Astrocyte (in vitro differentiated cells and primary cell): ENCODE measurements around the gene RBAK. TPM values are rescaled to one million over a fixed set of nuclear protein-coding genes. Genes with fewer than 3 reads are reported as not detected.

Experiments used
- DNase-seq: peaks from one replicate; pipeline ENCODE4 v3.0.0-alpha.2; 2010; ENCODE audit warnings: low read depth
- FAIRE-seq: peaks from 2 replicates; lab custom pipeline; 2011; peaks lifted over from hg19 to GRCh38; lab: Jason Lieb, UNC
- H2AFZ ChIP-seq: 2 replicates; pipeline ENCODE4 v1.6.0; 2012; ENCODE audit warnings: low read depth, low read length, inconsistent platforms
- H3K27ac ChIP-seq: 2 replicates; pipeline ENCODE4 v1.5.1; 2011; ENCODE audit warnings: low read depth, low read length, inconsistent platforms
- H3K27me3 ChIP-seq: 2 replicates; pipeline ENCODE4 v1.6.0; 2011; ENCODE audit warnings: low read length, inconsistent platforms; ENCODE audit not compliant: insufficient read depth
- H3K36me3 ChIP-seq: 2 replicates; pipeline ENCODE4 v1.5.1; 2011; ENCODE audit warnings: low read length, inconsistent platforms; ENCODE audit not compliant: insufficient read depth
- H3K4me1 ChIP-seq: 2 replicates; pipeline ENCODE4 v1.5.1; 2011; ENCODE audit warnings: low read length, inconsistent platforms; ENCODE audit not compliant: insufficient read depth
- H3K4me2 ChIP-seq: 2 replicates; pipeline ENCODE4 v1.6.0; 2012; ENCODE audit warnings: low read length, inconsistent platforms
- H3K4me3 ChIP-seq: 2 replicates; pipeline ENCODE4 v1.5.1; 2011; ENCODE audit warnings: low read depth, mild to moderate bottlenecking, low read length, inconsistent platforms; ENCODE audit not compliant: insufficient read depth
- H3K79me2 ChIP-seq: 2 replicates; pipeline ENCODE4 v1.6.0; 2012; ENCODE audit warnings: mild to moderate bottlenecking, low read length, inconsistent platforms; ENCODE audit not compliant: insufficient read depth
- H3K9ac ChIP-seq: 2 replicates; pipeline ENCODE4 v1.6.0; 2012; ENCODE audit warnings: mild to moderate bottlenecking, low read length, inconsistent platforms
- H3K9me3 ChIP-seq: 2 replicates; pipeline ENCODE4 v1.5.1; 2012; ENCODE audit warnings: low read depth, mild to moderate bottlenecking, low read length, inconsistent platforms; ENCODE audit not compliant: insufficient read depth
- H4K20me1 ChIP-seq: 2 replicates; pipeline ENCODE4 v1.6.0; 2012; ENCODE audit warnings: low read length, inconsistent platforms; ENCODE audit not compliant: insufficient read depth
- H3K27ac Mint-ChIP-seq: one replicate; pipeline ENCODE4 v1.8.0; 2021; ENCODE audit warnings: mild to moderate bottlenecking, mixed read lengths; ENCODE audit not compliant: unreplicated experiment
- H3K27me3 Mint-ChIP-seq: one replicate; pipeline ENCODE4 v1.8.0; 2021; ENCODE audit warnings: low read depth, mixed read lengths; ENCODE audit not compliant: unreplicated experiment
- H3K36me3 Mint-ChIP-seq: one replicate; pipeline ENCODE4 v1.8.0; 2021; ENCODE audit warnings: low read depth, mixed read lengths; ENCODE audit not compliant: unreplicated experiment
- H3K4me1 Mint-ChIP-seq: one replicate; pipeline ENCODE4 v1.8.0; 2021; ENCODE audit warnings: low read depth, mixed read lengths; ENCODE audit not compliant: unreplicated experiment
- H3K4me3 Mint-ChIP-seq: one replicate; pipeline ENCODE4 v1.8.0; 2021; ENCODE audit warnings: mild to moderate bottlenecking, moderate library complexity, mixed read lengths; ENCODE audit not compliant: unreplicated experiment
- H3K9me3 Mint-ChIP-seq: one replicate; pipeline ENCODE4 v1.8.0; 2021; ENCODE audit warnings: mild to moderate bottlenecking, mixed read lengths; ENCODE audit not compliant: unreplicated experiment
- EZH2 ChIP-seq: IDR thresholded peaks from 2 replicates; pipeline ENCODE4 v1.6.1; 2012; ENCODE audit warnings: mild to moderate bottlenecking, low read length, inconsistent platforms; ENCODE audit not compliant: insufficient read depth
- total RNA-seq: library from RNA; stranded (reverse); gene quantifications from 2 replicates; pipeline ENCODE4 v1.2.1, GENCODE V29; 2021
- TF ChIP-seq, protein P1 (sequence below): IDR thresholded peaks from 2 replicates; pipeline ENCODE4 v1.5.1; 2011; ENCODE audit warnings: low read depth, mild to moderate bottlenecking, inconsistent platforms, low read length, moderate library complexity; ENCODE audit not compliant: insufficient read depth

The RBAK gene
- total RNA-seq, 1 donor from 2014 or later: 12.0 TPM

DNA sequence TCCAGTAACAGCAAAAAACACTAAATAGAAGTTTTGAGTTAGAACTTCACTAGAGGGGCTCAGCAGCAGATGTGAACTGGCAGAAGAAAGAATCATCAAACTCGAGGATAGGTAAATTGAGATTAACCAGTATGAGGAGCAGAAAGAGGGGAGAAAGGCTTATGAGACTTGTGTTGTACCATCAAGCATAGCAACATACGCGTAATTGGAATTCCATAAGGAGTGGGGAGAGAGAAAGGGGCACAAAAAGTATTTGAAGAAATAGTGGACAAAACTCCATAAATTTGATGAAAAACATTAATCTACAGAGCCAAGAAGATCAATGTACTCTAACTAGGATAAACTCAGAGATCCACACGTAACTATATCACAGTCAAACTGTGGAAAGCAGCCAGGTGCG, 48.3 kb downstream of the RBAK start:
- Histone ChIP-seq H4K20me1 (no peaks in the 10 kb centered on the region), H3K27me3 (no peaks in the 10 kb centered on the region), H3K4me1 (no peaks in the 10 kb centered on the region), H3K9me3 (peaks cover 10% of the 10 kb centered on the region), H3K4me2 (no peak overlapping the region), H3K36me3 (no peaks in the 10 kb centered on the region), H2AFZ (no peak overlapping the region), H3K79me2 (no peaks in the 10 kb centered on the region), H3K4me3 (no peak overlapping the region), H3K9ac (no peak overlapping the region), H3K27ac (no peak overlapping the region)
- Mint-ChIP-seq H3K27ac (peak overlapping the region; percentile 87), H3K9me3 (peaks cover 22% of the 10 kb centered on the region), H3K36me3 (no peaks in the 10 kb centered on the region), H3K4me1 (no peaks in the 10 kb centered on the region), H3K4me3 (no peak overlapping the region), H3K27me3 (peaks cover 3% of the 10 kb centered on the region)
- FAIRE-seq (no peak), DNase-seq (no peak)
- TF ChIP-seq, protein P1, sequence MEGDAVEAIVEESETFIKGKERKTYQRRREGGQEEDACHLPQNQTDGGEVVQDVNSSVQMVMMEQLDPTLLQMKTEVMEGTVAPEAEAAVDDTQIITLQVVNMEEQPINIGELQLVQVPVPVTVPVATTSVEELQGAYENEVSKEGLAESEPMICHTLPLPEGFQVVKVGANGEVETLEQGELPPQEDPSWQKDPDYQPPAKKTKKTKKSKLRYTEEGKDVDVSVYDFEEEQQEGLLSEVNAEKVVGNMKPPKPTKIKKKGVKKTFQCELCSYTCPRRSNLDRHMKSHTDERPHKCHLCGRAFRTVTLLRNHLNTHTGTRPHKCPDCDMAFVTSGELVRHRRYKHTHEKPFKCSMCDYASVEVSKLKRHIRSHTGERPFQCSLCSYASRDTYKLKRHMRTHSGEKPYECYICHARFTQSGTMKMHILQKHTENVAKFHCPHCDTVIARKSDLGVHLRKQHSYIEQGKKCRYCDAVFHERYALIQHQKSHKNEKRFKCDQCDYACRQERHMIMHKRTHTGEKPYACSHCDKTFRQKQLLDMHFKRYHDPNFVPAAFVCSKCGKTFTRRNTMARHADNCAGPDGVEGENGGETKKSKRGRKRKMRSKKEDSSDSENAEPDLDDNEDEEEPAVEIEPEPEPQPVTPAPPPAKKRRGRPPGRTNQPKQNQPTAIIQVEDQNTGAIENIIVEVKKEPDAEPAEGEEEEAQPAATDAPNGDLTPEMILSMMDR: no peak
- no peak for TF ChIP-seq EZH2

DNA sequence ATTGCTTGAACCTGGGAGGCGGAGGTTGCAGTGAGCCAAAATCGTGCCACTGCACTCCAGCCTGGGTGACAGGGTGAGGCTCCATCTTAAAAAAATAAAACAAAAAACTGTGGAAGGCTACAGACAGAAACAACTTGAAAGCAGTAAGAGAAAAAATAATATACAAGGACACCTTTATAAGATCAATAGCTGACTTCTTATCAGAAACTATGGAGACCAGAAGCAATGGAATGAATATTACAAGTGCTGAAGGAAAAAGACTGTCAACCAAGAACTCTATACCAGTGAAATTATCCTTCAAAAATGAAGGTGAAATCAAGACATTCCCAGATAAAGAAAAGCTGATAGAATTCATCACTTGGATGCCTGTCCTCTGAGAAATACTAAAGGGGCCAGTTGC, 49.0 kb downstream of the RBAK start:
- no peak overlapping the region for H3K9ac ChIP-seq
- peaks cover 24% of the 10 kb centered on the region for H3K9me3 Mint-ChIP-seq
- H3K27me3 ChIP-seq: no peaks in the 10 kb centered on the region
- H3K4me2 ChIP-seq: no peak overlapping the region
- H4K20me1 ChIP-seq: no peaks in the 10 kb centered on the region
- H3K9me3 ChIP-seq: peaks cover 10% of the 10 kb centered on the region
- DNase-seq (no peak), FAIRE-seq (no peak)
- peaks cover 2% of the 10 kb centered on the region for H3K27me3 Mint-ChIP-seq
- no peak overlapping the region for H3K4me3 ChIP-seq
- no peak overlapping the region for H2AFZ ChIP-seq
- H3K4me1 ChIP-seq: no peaks in the 10 kb centered on the region
- no peaks in the 10 kb centered on the region for H3K79me2 ChIP-seq
- H3K4me3 Mint-ChIP-seq: no peak overlapping the region
- H3K4me1 Mint-ChIP-seq: no peaks in the 10 kb centered on the region
- no peak overlapping the region for H3K27ac ChIP-seq
- TF ChIP-seq, protein P1: no peak
- no peak for TF ChIP-seq EZH2
- no peak overlapping the region for H3K27ac Mint-ChIP-seq
- no peaks in the 10 kb centered on the region for H3K36me3 Mint-ChIP-seq
- H3K36me3 ChIP-seq: no peaks in the 10 kb centered on the region

GRCh38 chr7:5116359-5116758, 70.7 kb downstream of the RBAK start:
- Mint-ChIP-seq H3K27me3 (peaks cover 23% of the 10 kb centered on the region), H3K4me1 (no peaks in the 10 kb centered on the region), H3K27ac (no peak overlapping the region), H3K4me3 (no peak overlapping the region), H3K9me3 (peaks cover 10% of the 10 kb centered on the region), H3K36me3 (no peaks in the 10 kb centered on the region)
- no peak overlapping the region for H2AFZ ChIP-seq
- no peak overlapping the region for H3K9ac ChIP-seq
- no peaks in the 10 kb centered on the region for H4K20me1 ChIP-seq
- no peak for FAIRE-seq
- H3K27me3 ChIP-seq: no peaks in the 10 kb centered on the region
- no peak overlapping the region for H3K27ac ChIP-seq
- no peak for DNase-seq
- no peaks in the 10 kb centered on the region for H3K9me3 ChIP-seq
- H3K79me2 ChIP-seq: no peaks in the 10 kb centered on the region
- H3K4me2 ChIP-seq: no peak overlapping the region
- H3K4me1 ChIP-seq: no peaks in the 10 kb centered on the region
- TF ChIP-seq, protein P1: no peak
- TF ChIP-seq EZH2: no peak
- no peaks in the 10 kb centered on the region for H3K36me3 ChIP-seq
- H3K4me3 ChIP-seq: no peak overlapping the region
